ENCODE results near the gene TNFRSF13B.

The TNFRSF13B gene

DNA sequence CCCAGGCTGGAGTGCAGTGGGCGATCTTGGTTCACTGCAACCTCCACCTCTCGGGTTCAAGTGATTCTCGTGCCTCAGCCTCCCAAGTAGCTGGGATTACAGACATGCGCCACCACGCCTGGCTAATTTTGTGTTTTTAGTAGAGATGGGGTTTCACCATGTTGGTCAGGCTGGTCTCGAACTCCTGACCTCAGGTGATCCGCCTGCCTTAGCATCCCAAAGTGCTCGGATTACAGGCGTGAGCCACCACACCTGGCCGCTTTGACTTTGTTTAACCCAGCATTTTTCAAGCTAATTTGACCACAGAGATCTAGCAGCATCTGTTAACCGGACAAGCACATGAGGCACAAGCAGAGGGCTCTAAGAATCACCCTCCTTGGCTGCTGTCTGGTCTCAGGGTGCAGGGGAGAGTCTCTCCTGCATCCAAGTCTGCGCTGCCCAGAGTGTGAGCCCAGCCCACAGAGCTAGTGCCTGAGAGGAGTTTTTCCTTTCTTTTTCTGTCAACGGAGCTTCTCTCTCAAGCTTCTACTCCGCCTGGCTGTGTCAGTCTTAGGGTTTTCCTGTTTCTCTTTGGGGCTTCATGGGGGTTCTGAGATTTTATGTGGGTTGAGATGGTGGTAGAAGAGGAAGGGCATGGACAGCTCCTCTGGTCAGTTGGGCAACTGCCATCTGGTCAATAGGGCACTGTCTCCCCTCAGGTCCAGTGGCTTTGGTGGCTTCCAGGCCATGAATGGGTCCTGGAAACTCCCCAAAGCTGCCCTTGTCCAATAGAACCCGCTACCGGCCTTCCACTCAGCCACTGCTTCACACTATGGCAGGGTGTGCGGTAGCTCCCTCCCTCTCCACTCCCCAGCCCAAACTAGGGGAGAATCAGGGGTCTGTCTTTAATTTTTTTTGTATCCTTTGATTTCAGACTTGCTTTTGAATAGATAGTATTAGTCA lies 59.6 kb downstream of the TNFRSF13B start:
- DNase-seq (ENCODE audit: low read depth) = no peak
- H3K4me3 ChIP-seq (ENCODE audit: low read depth, low read length) = no peak overlapping the region
- TF ChIP-seq, protein P1, sequence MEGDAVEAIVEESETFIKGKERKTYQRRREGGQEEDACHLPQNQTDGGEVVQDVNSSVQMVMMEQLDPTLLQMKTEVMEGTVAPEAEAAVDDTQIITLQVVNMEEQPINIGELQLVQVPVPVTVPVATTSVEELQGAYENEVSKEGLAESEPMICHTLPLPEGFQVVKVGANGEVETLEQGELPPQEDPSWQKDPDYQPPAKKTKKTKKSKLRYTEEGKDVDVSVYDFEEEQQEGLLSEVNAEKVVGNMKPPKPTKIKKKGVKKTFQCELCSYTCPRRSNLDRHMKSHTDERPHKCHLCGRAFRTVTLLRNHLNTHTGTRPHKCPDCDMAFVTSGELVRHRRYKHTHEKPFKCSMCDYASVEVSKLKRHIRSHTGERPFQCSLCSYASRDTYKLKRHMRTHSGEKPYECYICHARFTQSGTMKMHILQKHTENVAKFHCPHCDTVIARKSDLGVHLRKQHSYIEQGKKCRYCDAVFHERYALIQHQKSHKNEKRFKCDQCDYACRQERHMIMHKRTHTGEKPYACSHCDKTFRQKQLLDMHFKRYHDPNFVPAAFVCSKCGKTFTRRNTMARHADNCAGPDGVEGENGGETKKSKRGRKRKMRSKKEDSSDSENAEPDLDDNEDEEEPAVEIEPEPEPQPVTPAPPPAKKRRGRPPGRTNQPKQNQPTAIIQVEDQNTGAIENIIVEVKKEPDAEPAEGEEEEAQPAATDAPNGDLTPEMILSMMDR (IDR thresholded peaks at IDR 0.05; ENCODE audit: control insufficient read depth, extremely low read depth, insufficient read depth) = no peak

DNA sequence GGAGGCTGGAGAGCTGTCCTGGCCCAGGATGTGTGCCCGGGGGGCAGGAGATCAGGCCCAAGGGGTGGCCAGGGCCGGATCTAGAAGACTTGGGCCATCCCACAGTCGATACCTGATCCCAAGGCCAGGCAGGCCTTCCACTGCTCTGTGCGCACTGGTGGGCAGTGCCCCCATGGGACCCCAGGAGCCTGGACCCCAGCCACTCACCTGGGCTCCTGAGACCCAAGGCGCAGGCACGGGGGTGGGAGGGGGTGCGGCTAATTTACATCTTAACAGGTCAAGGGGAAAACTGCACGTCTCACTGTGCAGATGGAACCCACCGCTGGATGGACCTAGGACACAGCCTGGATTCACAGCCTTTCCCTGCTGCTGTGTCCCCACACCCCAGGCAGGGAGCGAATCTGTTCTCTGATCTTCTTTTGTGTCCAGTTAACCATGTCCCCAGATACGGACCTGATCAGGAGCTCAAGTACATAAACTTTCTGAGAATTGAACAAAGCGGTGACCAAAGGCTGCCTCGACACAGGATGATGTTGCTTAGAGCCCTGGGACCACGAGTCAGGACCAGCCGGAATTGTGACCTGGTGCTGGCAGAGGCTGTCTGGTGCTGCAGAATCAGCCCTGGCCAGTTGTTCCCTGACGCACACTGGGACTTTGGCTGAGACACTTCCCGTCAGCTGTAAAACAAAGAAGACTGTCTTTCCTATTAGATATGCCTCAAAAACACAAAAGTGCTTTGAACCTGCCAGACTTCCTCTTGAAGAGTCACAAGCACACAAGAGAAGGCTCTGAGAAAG lies 60.6 kb downstream of the TNFRSF13B start:
- TF ChIP-seq, protein P1 (IDR thresholded peaks at IDR 0.05; ENCODE audit: control insufficient read depth, extremely low read depth, insufficient read depth) = no peak
- no peak for DNase-seq (ENCODE audit: low read depth)
- H3K4me3 ChIP-seq (ENCODE audit: low read depth, low read length) = no peak overlapping the region

DNA sequence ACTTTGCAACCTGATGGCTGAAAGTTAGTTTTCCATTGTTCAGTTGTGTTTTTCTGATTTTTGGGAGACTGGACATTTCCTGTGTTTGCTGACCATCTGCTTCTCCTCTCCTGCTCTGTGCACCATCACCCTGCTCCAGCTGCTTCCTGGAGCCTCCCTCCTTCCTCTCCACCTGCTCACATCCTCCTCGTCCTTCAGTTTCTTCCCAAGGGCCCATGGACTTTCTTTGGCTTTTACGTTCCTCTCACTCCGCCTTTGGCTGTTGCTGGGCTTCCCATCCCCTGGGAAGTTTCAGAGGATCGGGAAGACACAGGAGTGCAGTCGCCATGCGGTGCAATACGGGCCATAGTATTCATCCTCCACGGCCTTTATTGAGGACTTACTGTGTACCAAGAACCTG lies 61.6 kb downstream of the TNFRSF13B start:
- no peak for DNase-seq (ENCODE audit: low read depth)
- TF ChIP-seq, protein P1 (IDR thresholded peaks at IDR 0.05; ENCODE audit: control insufficient read depth, extremely low read depth, insufficient read depth) = no peak
- no peak overlapping the region for H3K4me3 ChIP-seq (ENCODE audit: low read depth, low read length)

DNA sequence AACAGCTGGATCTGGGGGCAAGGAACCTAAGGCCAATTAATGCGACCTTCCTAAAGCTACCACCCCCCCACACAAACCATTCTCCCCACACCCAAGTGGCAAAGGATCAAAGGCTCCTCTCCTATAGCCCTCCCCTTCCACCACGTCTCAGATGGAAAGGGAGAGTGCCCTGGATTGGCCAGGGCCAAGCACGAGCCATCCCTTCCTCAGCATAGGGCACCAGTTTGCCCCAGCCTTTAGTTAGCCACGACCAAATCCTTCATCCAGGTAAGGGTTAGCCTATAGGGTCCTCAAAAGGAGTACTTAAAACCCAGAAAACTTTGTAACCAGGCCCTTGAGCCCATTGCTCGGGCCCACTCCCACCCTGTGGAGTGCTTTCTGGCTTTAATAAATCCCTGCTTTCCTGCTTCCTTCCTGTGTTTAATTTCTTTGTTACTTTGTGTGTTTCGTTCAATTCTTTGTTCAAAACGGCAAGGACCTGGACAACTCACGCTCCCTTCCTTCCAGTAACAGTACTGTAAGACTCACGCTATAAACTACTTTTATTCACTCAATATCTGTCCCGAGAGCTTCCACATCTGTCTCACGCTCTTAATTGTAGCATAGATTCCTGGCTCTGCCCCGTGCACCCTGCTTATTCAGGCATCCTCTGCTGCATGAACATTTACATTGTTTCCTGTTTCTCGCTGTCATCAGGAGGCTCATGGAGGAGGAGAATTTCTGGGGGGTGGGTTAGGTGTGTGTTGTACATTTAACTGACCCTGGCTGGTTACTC lies 62.3 kb downstream of the TNFRSF13B start:
- TF ChIP-seq, protein P1 (IDR thresholded peaks at IDR 0.05; ENCODE audit: control insufficient read depth, extremely low read depth, insufficient read depth) = no peak
- no peak overlapping the region for H3K4me3 ChIP-seq (ENCODE audit: low read depth, low read length)
- DNase-seq (ENCODE audit: low read depth) = no peak

DNA sequence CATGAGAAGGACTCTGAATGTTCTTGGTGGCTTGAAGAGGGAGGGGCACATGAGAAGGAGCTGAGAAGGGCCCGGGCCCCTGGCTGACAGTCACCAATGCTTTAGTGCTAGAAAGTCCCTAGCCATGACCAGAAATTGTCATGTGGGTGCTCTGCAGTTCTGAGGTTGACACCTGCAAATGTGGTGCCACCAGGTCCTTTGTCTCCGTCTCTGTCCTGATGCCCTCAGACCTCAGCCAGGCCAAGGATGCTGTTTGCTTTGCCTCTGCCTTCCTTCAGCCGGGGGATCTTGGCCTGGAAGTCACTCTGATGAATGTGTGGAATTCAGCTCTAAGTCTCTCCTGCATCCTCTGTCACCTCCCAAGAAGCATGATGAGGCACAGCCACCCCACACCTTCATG lies 63.6 kb downstream of the TNFRSF13B start:
- H3K4me3 ChIP-seq (ENCODE audit: low read depth, low read length) = no peak overlapping the region
- TF ChIP-seq, protein P1 (IDR thresholded peaks at IDR 0.05; ENCODE audit: control insufficient read depth, extremely low read depth, insufficient read depth) = no peak
- DNase-seq (ENCODE audit: low read depth) = no peak

DNA sequence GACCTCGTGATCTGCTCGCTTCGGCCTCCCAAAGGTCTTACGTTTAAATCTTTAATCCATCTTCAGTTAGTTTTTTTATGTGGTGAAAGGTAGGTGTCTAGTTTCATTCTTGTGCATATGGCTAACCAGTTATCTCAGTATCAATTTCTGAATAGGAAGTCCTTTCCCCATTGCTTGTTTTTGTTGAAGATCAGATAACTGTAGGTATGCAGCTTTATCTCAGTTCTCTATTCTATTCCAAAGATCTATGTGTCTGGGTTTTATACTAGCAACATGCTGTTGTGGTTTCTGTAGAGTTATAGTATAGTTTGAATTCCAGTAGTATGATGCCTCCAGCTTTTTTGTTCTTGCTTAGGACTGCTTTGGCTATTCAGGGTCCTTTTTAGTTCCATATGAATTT lies 65.2 kb downstream of the TNFRSF13B start:
- TF ChIP-seq, protein P1 (IDR thresholded peaks at IDR 0.05; ENCODE audit: control insufficient read depth, extremely low read depth, insufficient read depth) = no peak
- no peak overlapping the region for H3K4me3 ChIP-seq (ENCODE audit: low read depth, low read length)
- no peak for DNase-seq (ENCODE audit: low read depth)
